IMR-90 (cell line): ENCODE data around the gene ADAMTS6. TPM values are rescaled to one million over a fixed set of nuclear protein-coding genes. Genes with fewer than 3 reads are reported as not detected.

Experiments used
- ATAC-seq: fragments of 200-7000 bp; cut with Tn5 transposase; 2 replicates; pipeline ENCODE4 v1.9.1; 2020; ENCODE audit warnings: low read depth, mild to moderate bottlenecking, moderate library complexity
- BruUV-seq: library from RNA; stranded (reverse); fragments of 400-500 nt; replicated peaks from 2 replicates; lab custom pipeline; 2021; lab: Mats Ljungman, UMichigan
- CTCF ChIA-PET: fragments of 300-600 bp; formaldehyde crosslinking; extraction: SDS; loops from one replicate; lab custom pipeline; 2021; ENCODE audit warnings: antibody characterized with exemption; lab: Yijun Ruan, JAX
- POLR2A ChIA-PET: fragments of 300-600 bp; sonication (Branson Sonifier 250); formaldehyde crosslinking; loops from one replicate; lab custom pipeline; 2022; ENCODE audit warnings: antibody characterized with exemption; ENCODE audit not compliant: unreplicated experiment; lab: Charles Lee
- DNase-seq: peaks from one replicate; pipeline ENCODE4 v3.0.0; 2013
- H2AFZ ChIP-seq: replicated peaks from 2 replicates; pipeline ENCODE3; 2013; ENCODE audit warnings: low read length, mild to moderate bottlenecking; ENCODE audit not compliant: poor library complexity
- H2AK5ac ChIP-seq: 2 replicates; pipeline ENCODE4 v1.6.1; 2013; ENCODE audit warnings: low read depth, low read length, inconsistent platforms
- H2AK9ac ChIP-seq: replicated peaks from 2 replicates; pipeline ENCODE3; 2013; ENCODE audit warnings: mild to moderate bottlenecking, low read depth, low read length, moderate library complexity; ENCODE audit not compliant: poor library complexity
- H2BK120ac ChIP-seq: 2 replicates; pipeline ENCODE4 v1.6.1; 2013; ENCODE audit warnings: low read depth, low read length, inconsistent platforms
- H2BK15ac ChIP-seq: 3 replicates; pipeline ENCODE4 v1.6.1; 2013; ENCODE audit warnings: low read depth, low read length, inconsistent platforms
- H2BK20ac ChIP-seq: 2 replicates; pipeline ENCODE4 v1.6.1; 2013; ENCODE audit warnings: low read depth, mild to moderate bottlenecking, inconsistent platforms, low read length, moderate library complexity
- H2BK5ac ChIP-seq: 2 replicates; pipeline ENCODE4 v1.6.1; 2013; ENCODE audit warnings: mild to moderate bottlenecking, low read depth, low read length, inconsistent platforms; ENCODE audit not compliant: poor library complexity, severe bottlenecking
- H3K14ac ChIP-seq: replicated peaks from 2 replicates; pipeline ENCODE4 v1.6.1; 2013; ENCODE audit warnings: low read depth, low read length, inconsistent platforms
- H3K18ac ChIP-seq: 2 replicates; pipeline ENCODE4 v1.6.1; 2013; ENCODE audit warnings: low read depth, low read length, control low read depth
- H3K23ac ChIP-seq: 2 replicates; pipeline ENCODE4 v1.6.1; 2013; ENCODE audit warnings: low read depth, low read length, inconsistent platforms
- H3K27ac ChIP-seq: 2 replicates; pipeline ENCODE4 v1.5.1; 2013; ENCODE audit warnings: mild to moderate bottlenecking, control low read depth, low read length; ENCODE audit not compliant: insufficient read depth
- H3K27me3 ChIP-seq: 2 replicates; pipeline ENCODE4 v1.6.1; 2013; ENCODE audit warnings: low read length; ENCODE audit not compliant: control insufficient read depth, insufficient read depth
- H3K36me3 ChIP-seq: 2 replicates; pipeline ENCODE4 v1.6.1; 2013; ENCODE audit warnings: low read length, mixed read lengths; ENCODE audit not compliant: control insufficient read depth, insufficient read depth
- H3K4ac ChIP-seq: 2 replicates; pipeline ENCODE4 v1.6.1; 2013; ENCODE audit warnings: low read depth, low read length, inconsistent platforms
- H3K4me1 ChIP-seq: 2 replicates; pipeline ENCODE4 v1.6.1; 2013; ENCODE audit warnings: low read length, mixed read lengths; ENCODE audit not compliant: control insufficient read depth, insufficient read depth
- H3K4me2 ChIP-seq: 2 replicates; pipeline ENCODE4 v1.6.1; 2013; ENCODE audit warnings: low read depth, mild to moderate bottlenecking, control low read depth, low read length, moderate library complexity
- H3K4me3 ChIP-seq: 2 replicates; pipeline ENCODE4 v1.5.1; 2013; ENCODE audit warnings: low read depth, mild to moderate bottlenecking, control low read depth, low read length, moderate library complexity; ENCODE audit not compliant: insufficient read depth
- H3K56ac ChIP-seq: 2 replicates; pipeline ENCODE4 v1.6.1; 2013; ENCODE audit warnings: low read length, inconsistent platforms; ENCODE audit not compliant: insufficient read depth; ENCODE audit errors: extremely low read depth
- H3K79me1 ChIP-seq, 2 experiments: 2 replicates each; pipeline ENCODE4 v1.6.1; 2013; ENCODE audit warnings: low read length in 2 of 2, inconsistent platforms in 1 of 2, low read depth in 1 of 2
- H3K9ac ChIP-seq: 2 replicates; pipeline ENCODE4 v1.6.1; 2013; ENCODE audit warnings: low read depth, low read length, control low read depth
- H3K9me1 ChIP-seq: 2 replicates; pipeline ENCODE4 v1.6.1; 2013; ENCODE audit warnings: low read length, inconsistent platforms; ENCODE audit not compliant: insufficient read depth
- H3K9me3 ChIP-seq: 2 replicates; pipeline ENCODE4 v1.6.1; 2013; ENCODE audit warnings: low read length; ENCODE audit not compliant: control insufficient read depth, insufficient read depth
- H4K20me1 ChIP-seq: 2 replicates; pipeline ENCODE4 v1.6.1; 2013; ENCODE audit warnings: low read length, inconsistent platforms; ENCODE audit not compliant: insufficient read depth
- H4K5ac ChIP-seq: 2 replicates; pipeline ENCODE4 v1.6.1; 2013; ENCODE audit warnings: mild to moderate bottlenecking, low read depth, low read length, control low read depth
- H4K8ac ChIP-seq, 2 experiments: 2 replicates each; pipeline ENCODE4 v1.6.1; 2013; ENCODE audit warnings: low read depth in 2 of 2, low read length in 2 of 2, control low read depth in 1 of 2, inconsistent platforms in 1 of 2
- H4K91ac ChIP-seq: 2 replicates; pipeline ENCODE4 v1.6.1; 2013; ENCODE audit warnings: low read depth, low read length, inconsistent platforms; ENCODE audit not compliant: insufficient read depth
- CEBPB ChIP-seq: IDR thresholded peaks from 2 replicates; pipeline ENCODE4 v1.6.1; 2012; ENCODE audit warnings: low read depth, low read length, improper control_type of control experiment
- MAFK ChIP-seq: IDR thresholded peaks from 2 replicates; pipeline ENCODE4 v1.6.1; 2012; ENCODE audit warnings: low read depth, low read length, improper control_type of control experiment
- RCOR1 ChIP-seq: IDR thresholded peaks from 2 replicates; pipeline ENCODE4 v1.6.1; 2012; ENCODE audit warnings: mild to moderate bottlenecking, low read length, improper control_type of control experiment; ENCODE audit not compliant: insufficient replicate concordance
- WGBS, 2 experiments: methylation state at CpG; one replicate each; pipeline versions ENCODE4 v1.1.5 to v1.1.7; 2013; ENCODE audit warnings: missing lambda C conversion rate in 2 of 2; ENCODE audit not compliant: insufficient read length in 1 of 2; ENCODE audit errors: extremely low coverage in 2 of 2; 5-methylcytosine and 5-hydroxymethylcytosine counted together
- dilution Hi-C: fragments of 300-500 bp; cut with HindIII; formaldehyde crosslinking; loops from one replicate; pipeline ENCODE4 v1.14.3; 2018; ENCODE audit warnings: low sequenced_read_pairs; ENCODE audit not compliant: unreplicated experiment
- in situ Hi-C: fragments of 300-500 bp; cut with MboI; formaldehyde crosslinking; loops from 3 replicates; pipeline ENCODE4 v1.14.3; 2019; ENCODE audit warnings: low sequenced_read_pairs, inconsistent platforms, mixed read lengths
- intact Hi-C: fragments of 100-400 bp; cut with micrococcal nuclease; formaldehyde crosslinking; loops from 2 replicates; pipeline ENCODE4 v1.10.0; 2022
- polyA plus RNA-seq, 3 experiments: library from polyadenylated mRNA; depleted of rRNA; stranded (reverse); fragments of >200 nt; gene quantifications; 2 replicates each; pipeline ENCODE4 v1.2.3, GENCODE V29; 2012; ENCODE audit warnings: low replicate concordance in 1 of 3
- total RNA-seq: library from RNA; depleted of rRNA; stranded (reverse); fragments of >200 nt; gene quantifications from 2 replicates; pipeline ENCODE4 v1.2.3, GENCODE V29; 2012

ADAMTS6 gene
- total and polyA plus RNA-seq, 2 of the 4 experiments (the other 2 are of a cell fraction): 23.9 to 173 TPM

DNA sequence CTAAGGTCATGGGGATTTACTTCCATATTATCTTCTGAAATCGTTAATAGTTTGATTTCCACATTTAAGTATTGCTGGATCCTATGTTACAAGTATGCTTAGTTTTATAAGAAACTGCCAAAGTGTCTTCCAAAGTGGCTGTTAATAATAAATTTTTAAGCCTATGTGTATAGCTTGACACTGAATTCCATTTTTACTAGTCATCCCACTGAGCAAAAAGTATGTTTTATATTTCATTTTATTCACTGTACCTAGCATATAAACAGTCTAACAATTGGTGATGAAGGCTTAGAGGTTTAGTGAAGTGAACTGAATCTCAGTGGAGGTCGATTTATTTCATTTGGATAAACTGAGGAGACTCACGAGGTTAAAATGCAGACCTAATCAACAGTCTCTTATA is 174.6 kb downstream of the ADAMTS6 start (continued):
- no peak for TF ChIP-seq CEBPB

DNA sequence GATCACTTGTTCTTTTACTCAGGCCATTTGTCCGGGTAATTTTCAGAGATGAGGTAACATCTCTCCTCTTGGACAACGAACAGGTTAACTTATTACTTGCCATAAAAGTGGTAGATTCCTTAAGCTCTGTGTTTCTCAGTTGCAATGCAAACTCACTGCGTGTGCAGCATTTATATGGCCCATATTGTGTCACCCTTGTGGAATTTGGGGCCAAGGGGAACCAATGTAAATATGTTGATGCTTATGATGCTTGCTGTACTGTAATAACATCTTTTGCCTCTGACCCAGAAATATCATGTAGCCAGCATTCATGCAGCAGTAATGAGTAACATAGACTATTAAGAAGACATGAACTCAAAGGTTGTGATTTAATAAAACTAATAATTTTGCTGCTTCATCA is 175.8 kb downstream of the ADAMTS6 start:
- Histone ChIP-seq H2BK5ac (peak overlapping the region; percentile 90), H2BK15ac (peak overlapping the region; percentile 84; the same call in 1 of the 3 replicates), H3K4ac (peak overlapping the region; percentile 84), H4K8ac (peak overlapping the region in 1 of 2 experiments; percentile 86; a peak in 2 of 4 replicates), H3K14ac (peak overlapping the region; percentile 86), H3K4me2 (peak overlapping the region; percentile 14; the same call in 1 of the 2 replicates), H3K27ac (no peak overlapping the region), H2BK120ac (peak overlapping the region; percentile 83), H3K56ac (0 out of 2 replicates have a peak overlapping the region, but pooled peaks have one; percentile 17), H2AK5ac (peak overlapping the region; percentile 95), H3K9me3 (0 out of 2 replicates have a peak, but pooled peaks cover 3% of the 10 kb centered on the region), H4K5ac (no peak overlapping the region; the same call in 1 of the 2 replicates), H3K9ac (no peak overlapping the region), H3K4me1 (peaks cover 9% of the 10 kb centered on the region; the same call in 1 of the 2 replicates), H2BK20ac (peak overlapping the region; percentile 85), H3K23ac (peak overlapping the region; percentile 85), H3K9me1 (peaks cover 5% of the 10 kb centered on the region), H4K91ac (peak overlapping the region; percentile 85), H3K4me3 (no peak overlapping the region), H3K18ac (peak overlapping the region; percentile 84; the same call in 1 of the 2 replicates), H4K20me1 (no peaks in the 10 kb centered on the region), H3K27me3 (no peaks in the 10 kb centered on the region), H2AK9ac (no peak overlapping the region), H3K79me1 (peaks cover 11 to 24% of the 10 kb centered on the region in 2 experiments; a peak in 3 of 4 replicates), H3K36me3 (peaks cover 2% of the 10 kb centered on the region), H2AFZ (peak overlapping the region; percentile 4)
- peak; percentile 79 for ATAC-seq
- TF ChIP-seq MAFK (no peak), RCOR1 (no peak), CEBPB (peak; percentile 38; the same call in 1 of the 2 replicates)
- ChIA-PET CTCF (interaction anchor here (1.0 kb wide), 1 partner anchor 21 kb away, joined by 3 read pairs; no protein-coding TSS in a partner anchor), POLR2A (no interaction called here)
- in situ Hi-C loops: no loop called here
- peak; percentile 84 for DNase-seq
- BruUV-seq: no TSS peak
- dilution Hi-C loops: no loop called here
- intact Hi-C loops: loop anchor here (5.0 to 10.0 kb wide), 2 partner anchors 114 to 181 kb away; no protein-coding TSS in a partner anchor
- no CpG with 5 or more reads among the region's 3 CpGs for WGBS, 2 experiments
